Cardiac fibroblast (primary cell): ENCODE data around the gene BTN1A1.
"Not testable (repeated sequence)": the region's sequence is repeated elsewhere in the genome, so short reads cannot be mapped to it uniquely, and the experiment has no call there.

Experiments used
- DNase-seq, 2 donors: peaks; one replicate each; pipeline versions ENCODE4 v3.0.0 to v3.0.0-alpha.2; 2010; ENCODE audit warnings: low read depth in 2 of 2
- H3K4me3 ChIP-seq, 2 donors: replicated peaks in 1 of 2; 1 replicate in 1 of 2; 2 replicates in 1 of 2; pipeline ENCODE4 v1.5.1; 2011; ENCODE audit warnings: low read depth in 2 of 2, low read length in 2 of 2, mild to moderate bottlenecking in 2 of 2, moderate library complexity in 1 of 2
- CTCF ChIP-seq: IDR thresholded peaks from one replicate; pipeline ENCODE4 v1.5.1; 2011; ENCODE audit warnings: low read depth, mild to moderate bottlenecking, low read length, inconsistent platforms

BTN1A1 gene

DNA sequence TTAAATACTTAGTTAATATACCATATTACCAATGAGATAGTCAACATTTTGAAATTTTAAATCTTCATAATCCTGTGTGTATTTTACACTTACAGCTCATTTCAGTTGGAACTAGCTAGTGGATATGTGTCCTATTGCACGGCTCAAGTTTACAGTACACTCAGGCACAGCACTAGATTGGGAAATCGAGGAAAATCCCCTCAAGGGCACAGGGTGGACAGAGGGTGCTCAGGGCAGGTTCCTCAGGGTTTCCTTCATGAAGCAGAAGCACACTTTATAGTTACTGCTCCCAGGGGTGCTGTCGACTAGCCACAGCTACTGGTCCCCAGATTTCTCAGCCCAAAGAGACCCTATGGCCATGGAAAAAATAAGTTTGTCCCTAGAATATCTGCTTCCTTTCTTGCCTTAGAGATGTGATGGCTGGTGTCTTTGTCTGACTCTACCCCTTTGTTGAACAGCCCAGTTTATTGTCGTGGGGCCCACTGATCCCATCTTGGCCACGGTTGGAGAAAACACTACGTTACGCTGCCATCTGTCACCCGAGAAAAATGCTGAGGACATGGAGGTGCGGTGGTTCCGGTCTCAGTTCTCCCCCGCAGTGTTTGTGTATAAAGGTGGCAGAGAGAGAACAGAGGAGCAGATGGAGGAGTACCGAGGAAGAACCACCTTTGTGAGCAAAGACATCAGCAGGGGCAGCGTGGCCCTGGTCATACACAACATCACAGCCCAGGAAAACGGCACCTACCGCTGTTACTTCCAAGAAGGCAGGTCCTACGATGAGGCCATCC lies 40.9 kb upstream of the BTN1A1 start:
- TF ChIP-seq CTCF: no peak
- H3K4me3 ChIP-seq: peak overlapping the region in 1 of 2 donors; percentile 94

DNA sequence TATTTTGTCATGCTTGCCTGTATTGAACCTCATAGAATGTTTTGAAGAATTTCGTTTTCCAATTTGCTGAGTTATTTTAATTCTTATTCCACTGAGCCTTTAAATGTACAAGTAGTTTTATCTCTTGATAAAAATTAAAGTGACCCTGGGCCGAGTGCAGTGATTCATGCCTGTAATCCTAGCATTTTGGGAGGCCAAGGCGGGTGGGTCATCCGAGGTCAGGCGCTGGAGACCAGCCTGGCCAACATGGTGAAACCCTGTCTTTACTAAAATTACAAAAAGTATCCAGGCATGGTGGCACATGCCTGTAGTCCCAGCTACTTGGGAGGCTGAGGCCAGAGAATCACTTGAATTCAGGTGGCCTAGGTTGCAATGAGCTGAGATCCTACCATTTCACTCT lies 38.8 kb upstream of the BTN1A1 start:
- DNase-seq, H3K4me3 ChIP-seq: not testable (repeated sequence)

More for the DNA sequence above, 40.9 kb upstream of the BTN1A1 start:
- DNase-seq: peak in 1 of 2 donors; percentile 42

DNA sequence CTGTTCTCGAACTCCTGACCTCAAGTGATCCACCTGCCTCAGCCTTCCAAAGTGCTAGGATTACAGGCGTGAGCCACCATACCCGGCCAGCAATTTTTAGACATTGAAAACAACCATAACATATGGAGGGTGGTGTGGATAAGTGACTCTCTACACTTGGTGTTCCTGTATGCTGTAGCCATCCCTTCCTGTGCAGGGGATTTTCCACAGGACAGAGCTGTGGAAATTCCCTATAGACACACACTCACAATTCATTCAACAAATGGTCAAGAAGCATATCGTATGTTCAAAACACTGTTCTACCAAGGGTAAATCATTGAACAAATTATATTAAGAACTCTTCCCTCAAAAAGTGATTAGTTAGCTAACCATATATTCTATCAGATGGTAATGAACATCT lies 36.1 kb upstream of the BTN1A1 start:
- DNase-seq: no peak
- no peak for TF ChIP-seq CTCF

DNA sequence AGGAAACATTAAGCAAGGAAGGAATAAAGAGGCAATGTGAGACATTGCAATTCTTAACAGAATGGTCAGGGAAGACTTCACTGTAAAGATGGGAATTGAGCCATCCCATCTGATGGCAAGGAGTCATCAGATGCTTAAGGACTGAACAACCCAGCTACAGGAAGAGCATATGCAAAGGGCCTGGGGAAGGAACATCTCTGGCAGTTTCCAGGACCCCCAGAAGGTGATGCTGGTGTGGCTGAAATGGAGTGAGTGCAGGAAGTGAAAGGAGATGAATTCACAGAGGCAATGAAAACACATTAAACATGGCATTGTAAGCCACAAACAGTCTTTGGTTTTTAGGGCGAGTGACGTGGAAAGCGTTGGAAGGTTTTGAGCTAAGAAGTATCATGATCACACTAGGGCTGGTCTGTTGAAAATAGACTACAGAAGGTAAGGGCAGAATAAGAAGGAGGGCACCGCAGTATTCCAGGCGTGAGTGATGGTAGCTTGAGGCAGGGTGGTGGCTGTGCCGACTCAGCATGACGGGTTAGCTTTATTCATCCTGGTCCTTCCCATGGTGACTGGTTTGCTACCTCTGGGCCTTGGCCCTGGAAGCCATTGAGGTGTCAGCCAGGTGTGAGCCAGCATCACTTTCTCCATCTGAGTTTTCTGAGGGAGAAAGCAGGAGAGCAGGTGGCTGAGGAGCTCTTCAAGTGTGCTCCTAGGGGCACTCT lies 35.5 kb upstream of the BTN1A1 start:
- TF ChIP-seq CTCF: no peak
- H3K4me3 ChIP-seq: no peak overlapping the region
- DNase-seq: no peak

More for the DNA sequence above, 36.1 kb upstream of the BTN1A1 start:
- H3K4me3 ChIP-seq: no peak overlapping the region

DNA sequence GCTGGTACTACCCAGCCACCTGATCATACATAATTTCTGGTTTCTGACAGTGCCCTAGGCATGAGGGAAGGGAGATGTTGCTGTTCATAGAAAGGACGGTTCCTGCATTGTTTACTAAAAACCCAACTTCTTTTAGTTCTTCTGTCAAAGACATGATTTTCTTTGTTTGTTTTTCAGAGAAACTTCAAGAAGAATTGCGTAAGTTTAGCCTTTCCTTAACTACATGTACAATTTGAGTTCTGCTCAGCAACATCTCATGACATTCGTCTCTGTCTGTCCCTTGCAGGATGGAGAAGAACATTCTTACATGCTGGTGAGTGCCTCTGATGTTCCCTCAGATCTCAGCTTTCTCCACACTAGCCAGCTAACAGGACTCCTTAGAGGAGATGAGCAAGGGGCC lies 34.3 kb upstream of the BTN1A1 start:
- DNase-seq: no peak
- TF ChIP-seq CTCF: no peak
- no peak overlapping the region for H3K4me3 ChIP-seq

DNA sequence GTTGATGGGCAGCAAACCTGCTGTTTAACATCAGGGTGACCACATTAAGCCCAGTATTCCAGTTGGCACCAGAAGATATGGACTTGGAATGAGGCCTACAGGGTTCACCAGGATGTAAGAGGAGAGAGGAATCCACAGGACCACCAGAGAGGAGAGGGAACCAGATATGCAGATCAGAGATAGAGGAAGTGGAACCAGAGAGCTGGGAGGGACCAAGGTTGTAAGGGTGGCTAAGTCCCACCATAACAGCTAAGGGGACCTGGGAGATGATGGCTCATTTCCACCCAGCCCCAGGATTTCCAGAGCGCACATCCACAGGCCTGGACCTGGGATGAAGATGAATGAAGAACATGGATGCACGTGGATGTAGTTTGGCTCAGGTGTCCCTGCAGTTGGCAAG lies 31.3 kb upstream of the BTN1A1 start:
- DNase-seq: no peak
- no peak overlapping the region for H3K4me3 ChIP-seq
- TF ChIP-seq CTCF: no peak

DNA sequence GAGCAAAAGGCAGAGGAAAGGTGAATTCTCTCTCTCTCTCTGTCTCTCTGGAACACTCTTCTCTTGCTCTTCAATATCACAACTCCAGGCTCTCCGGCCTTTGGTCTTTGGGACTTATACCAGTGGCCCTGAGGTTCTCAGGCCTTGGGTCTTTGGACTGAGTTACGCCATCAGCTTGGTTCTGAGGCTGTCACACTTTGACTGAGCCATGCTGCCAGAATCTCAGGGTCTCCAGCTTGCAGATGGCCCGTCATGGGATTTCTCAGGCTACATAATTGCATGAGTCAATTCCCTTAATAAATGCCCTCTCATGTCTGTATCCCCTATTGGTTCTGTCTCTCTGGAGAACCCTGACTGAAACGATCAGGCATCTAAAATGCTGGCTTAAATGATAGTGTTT lies 29.5 kb upstream of the BTN1A1 start:
- H3K4me3 ChIP-seq: no peak overlapping the region
- TF ChIP-seq CTCF: no peak
- no peak for DNase-seq
